IMR-90 (cell line): ENCODE results near the gene PAK4. TPM values are rescaled to one million over a fixed set of nuclear protein-coding genes. Genes with fewer than 3 reads are reported as not detected.

Source experiments
- ATAC-seq: fragments of 200-7000 bp; cut with Tn5 transposase; 2 replicates; pipeline ENCODE4 v1.9.1; 2020; ENCODE audit warnings: low read depth, mild to moderate bottlenecking, moderate library complexity
- BruUV-seq: library from RNA; stranded (reverse); fragments of 400-500 nt; replicated peaks from 2 replicates; lab custom pipeline; 2021; lab: Mats Ljungman, UMichigan
- CTCF ChIA-PET: fragments of 300-600 bp; formaldehyde crosslinking; extraction: SDS; loops from one replicate; lab custom pipeline; 2021; ENCODE audit warnings: antibody characterized with exemption; lab: Yijun Ruan, JAX
- POLR2A ChIA-PET: fragments of 300-600 bp; sonication (Branson Sonifier 250); formaldehyde crosslinking; loops from one replicate; lab custom pipeline; 2022; ENCODE audit warnings: antibody characterized with exemption; ENCODE audit not compliant: unreplicated experiment; lab: Charles Lee
- DNase-seq: peaks from one replicate; pipeline ENCODE4 v3.0.0; 2013
- H2AFZ ChIP-seq: replicated peaks from 2 replicates; pipeline ENCODE3; 2013; ENCODE audit warnings: low read length, mild to moderate bottlenecking; ENCODE audit not compliant: poor library complexity
- H2AK5ac ChIP-seq: 2 replicates; pipeline ENCODE4 v1.6.1; 2013; ENCODE audit warnings: low read depth, low read length, inconsistent platforms
- H2AK9ac ChIP-seq: replicated peaks from 2 replicates; pipeline ENCODE3; 2013; ENCODE audit warnings: mild to moderate bottlenecking, low read depth, low read length, moderate library complexity; ENCODE audit not compliant: poor library complexity
- H2BK120ac ChIP-seq: 2 replicates; pipeline ENCODE4 v1.6.1; 2013; ENCODE audit warnings: low read depth, low read length, inconsistent platforms
- H2BK15ac ChIP-seq: 3 replicates; pipeline ENCODE4 v1.6.1; 2013; ENCODE audit warnings: low read depth, low read length, inconsistent platforms
- H2BK20ac ChIP-seq: 2 replicates; pipeline ENCODE4 v1.6.1; 2013; ENCODE audit warnings: low read depth, mild to moderate bottlenecking, inconsistent platforms, low read length, moderate library complexity
- H2BK5ac ChIP-seq: 2 replicates; pipeline ENCODE4 v1.6.1; 2013; ENCODE audit warnings: mild to moderate bottlenecking, low read depth, low read length, inconsistent platforms; ENCODE audit not compliant: poor library complexity, severe bottlenecking
- H3K14ac ChIP-seq: replicated peaks from 2 replicates; pipeline ENCODE4 v1.6.1; 2013; ENCODE audit warnings: low read depth, low read length, inconsistent platforms
- H3K18ac ChIP-seq: 2 replicates; pipeline ENCODE4 v1.6.1; 2013; ENCODE audit warnings: low read depth, low read length, control low read depth
- H3K23ac ChIP-seq: 2 replicates; pipeline ENCODE4 v1.6.1; 2013; ENCODE audit warnings: low read depth, low read length, inconsistent platforms
- H3K27ac ChIP-seq: 2 replicates; pipeline ENCODE4 v1.5.1; 2013; ENCODE audit warnings: mild to moderate bottlenecking, control low read depth, low read length; ENCODE audit not compliant: insufficient read depth
- H3K27me3 ChIP-seq: 2 replicates; pipeline ENCODE4 v1.6.1; 2013; ENCODE audit warnings: low read length; ENCODE audit not compliant: control insufficient read depth, insufficient read depth
- H3K36me3 ChIP-seq: 2 replicates; pipeline ENCODE4 v1.6.1; 2013; ENCODE audit warnings: low read length, mixed read lengths; ENCODE audit not compliant: control insufficient read depth, insufficient read depth
- H3K4ac ChIP-seq: 2 replicates; pipeline ENCODE4 v1.6.1; 2013; ENCODE audit warnings: low read depth, low read length, inconsistent platforms
- H3K4me1 ChIP-seq: 2 replicates; pipeline ENCODE4 v1.6.1; 2013; ENCODE audit warnings: low read length, mixed read lengths; ENCODE audit not compliant: control insufficient read depth, insufficient read depth
- H3K4me2 ChIP-seq: 2 replicates; pipeline ENCODE4 v1.6.1; 2013; ENCODE audit warnings: low read depth, mild to moderate bottlenecking, control low read depth, low read length, moderate library complexity
- H3K4me3 ChIP-seq: 2 replicates; pipeline ENCODE4 v1.5.1; 2013; ENCODE audit warnings: low read depth, mild to moderate bottlenecking, control low read depth, low read length, moderate library complexity; ENCODE audit not compliant: insufficient read depth
- H3K56ac ChIP-seq: 2 replicates; pipeline ENCODE4 v1.6.1; 2013; ENCODE audit warnings: low read length, inconsistent platforms; ENCODE audit not compliant: insufficient read depth; ENCODE audit errors: extremely low read depth
- H3K79me1 ChIP-seq, 2 experiments: 2 replicates each; pipeline ENCODE4 v1.6.1; 2013; ENCODE audit warnings: low read length in 2 of 2, inconsistent platforms in 1 of 2, low read depth in 1 of 2
- H3K9ac ChIP-seq: 2 replicates; pipeline ENCODE4 v1.6.1; 2013; ENCODE audit warnings: low read depth, low read length, control low read depth
- H3K9me1 ChIP-seq: 2 replicates; pipeline ENCODE4 v1.6.1; 2013; ENCODE audit warnings: low read length, inconsistent platforms; ENCODE audit not compliant: insufficient read depth
- H3K9me3 ChIP-seq: 2 replicates; pipeline ENCODE4 v1.6.1; 2013; ENCODE audit warnings: low read length; ENCODE audit not compliant: control insufficient read depth, insufficient read depth
- H4K20me1 ChIP-seq: 2 replicates; pipeline ENCODE4 v1.6.1; 2013; ENCODE audit warnings: low read length, inconsistent platforms; ENCODE audit not compliant: insufficient read depth
- H4K5ac ChIP-seq: 2 replicates; pipeline ENCODE4 v1.6.1; 2013; ENCODE audit warnings: mild to moderate bottlenecking, low read depth, low read length, control low read depth
- H4K8ac ChIP-seq, 2 experiments: 2 replicates each; pipeline ENCODE4 v1.6.1; 2013; ENCODE audit warnings: low read depth in 2 of 2, low read length in 2 of 2, control low read depth in 1 of 2, inconsistent platforms in 1 of 2
- H4K91ac ChIP-seq: 2 replicates; pipeline ENCODE4 v1.6.1; 2013; ENCODE audit warnings: low read depth, low read length, inconsistent platforms; ENCODE audit not compliant: insufficient read depth
- BHLHE40 ChIP-seq: fragments of 150-350 bp; IDR thresholded peaks from 2 replicates; pipeline ENCODE4 v1.6.1; 2016; ENCODE audit warnings: mild to moderate bottlenecking, low read depth, low read length
- CEBPB ChIP-seq: IDR thresholded peaks from 2 replicates; pipeline ENCODE4 v1.6.1; 2012; ENCODE audit warnings: low read depth, low read length, improper control_type of control experiment
- FOS ChIP-seq: fragments of 150-350 bp; IDR thresholded peaks from 2 replicates; pipeline ENCODE4 v1.6.1; 2016; ENCODE audit warnings: low read depth, low read length
- MAFK ChIP-seq: IDR thresholded peaks from 2 replicates; pipeline ENCODE4 v1.6.1; 2012; ENCODE audit warnings: low read depth, low read length, improper control_type of control experiment
- MAZ ChIP-seq: IDR thresholded peaks from 2 replicates; pipeline ENCODE4 v1.6.1; 2012; ENCODE audit warnings: low read depth, mild to moderate bottlenecking, low read length, improper control_type of control experiment, moderate library complexity, borderline replicate concordance
- MXI1 ChIP-seq: IDR thresholded peaks from 2 replicates; pipeline ENCODE4 v1.6.1; 2012; ENCODE audit warnings: low read depth, mild to moderate bottlenecking, low read length, moderate library complexity, borderline replicate concordance
- NFE2L2 ChIP-seq: fragments of 150-350 bp; IDR thresholded peaks from 2 replicates; pipeline ENCODE4 v1.6.1; 2016; ENCODE audit warnings: low read depth, mild to moderate bottlenecking, low read length
- POLR2A ChIP-seq: IDR thresholded peaks from 2 replicates; pipeline ENCODE4 v1.6.1; 2012; ENCODE audit warnings: mild to moderate bottlenecking, low read depth, low read length
- RAD21 ChIP-seq: IDR thresholded peaks from 2 replicates; pipeline ENCODE4 v1.6.1; 2012; ENCODE audit warnings: low read length, improper control_type of control experiment
- RCOR1 ChIP-seq: IDR thresholded peaks from 2 replicates; pipeline ENCODE4 v1.6.1; 2012; ENCODE audit warnings: mild to moderate bottlenecking, low read length, improper control_type of control experiment; ENCODE audit not compliant: insufficient replicate concordance
- RFX5 ChIP-seq: IDR thresholded peaks from 2 replicates; pipeline ENCODE4 v1.8.0; 2012; ENCODE audit warnings: low read depth, mild to moderate bottlenecking, low read length, moderate library complexity
- SMC3 ChIP-seq: fragments of 150-350 bp; IDR thresholded peaks from 2 replicates; pipeline ENCODE4 v1.6.1; 2016; ENCODE audit warnings: low read depth, mild to moderate bottlenecking, antibody characterized with exemption, low read length, moderate library complexity
- WGBS, 2 experiments: methylation state at CpG; one replicate each; pipeline versions ENCODE4 v1.1.5 to v1.1.7; 2013; ENCODE audit warnings: missing lambda C conversion rate in 2 of 2; ENCODE audit not compliant: insufficient read length in 1 of 2; ENCODE audit errors: extremely low coverage in 2 of 2; 5-methylcytosine and 5-hydroxymethylcytosine counted together
- dilution Hi-C: fragments of 300-500 bp; cut with HindIII; formaldehyde crosslinking; loops from one replicate; pipeline ENCODE4 v1.14.3; 2018; ENCODE audit warnings: low sequenced_read_pairs; ENCODE audit not compliant: unreplicated experiment
- in situ Hi-C: fragments of 300-500 bp; cut with MboI; formaldehyde crosslinking; loops from 3 replicates; pipeline ENCODE4 v1.14.3; 2019; ENCODE audit warnings: low sequenced_read_pairs, inconsistent platforms, mixed read lengths
- intact Hi-C: fragments of 100-400 bp; cut with micrococcal nuclease; formaldehyde crosslinking; loops from 2 replicates; pipeline ENCODE4 v1.10.0; 2022
- polyA plus RNA-seq, 3 experiments: library from polyadenylated mRNA; depleted of rRNA; stranded (reverse); fragments of >200 nt; gene quantifications; 2 replicates each; pipeline ENCODE4 v1.2.3, GENCODE V29; 2012; ENCODE audit warnings: low replicate concordance in 1 of 3
- total RNA-seq: library from RNA; depleted of rRNA; stranded (reverse); fragments of >200 nt; gene quantifications from 2 replicates; pipeline ENCODE4 v1.2.3, GENCODE V29; 2012
- TF ChIP-seq, protein P1 (sequence below): conservative IDR thresholded peaks from 2 replicates; pipeline ENCODE4 v1.5.1; 2012; ENCODE audit warnings: mild to moderate bottlenecking, low read depth, low read length, improper control_type of control experiment
- TF ChIP-seq, protein P2 (sequence below): fragments of 150-350 bp; IDR thresholded peaks from 2 replicates; pipeline ENCODE4 v1.6.1; 2016; ENCODE audit warnings: low read depth, mild to moderate bottlenecking, low read length, moderate library complexity, borderline replicate concordance
- TF ChIP-seq, protein P3 (sequence below): fragments of 150-350 bp; IDR thresholded peaks from 2 replicates; pipeline ENCODE4 v1.6.1; 2017; ENCODE audit warnings: mild to moderate bottlenecking, antibody characterized with exemption, low read length, low read depth

The PAK4 gene
- total and polyA plus RNA-seq, 2 of the 4 experiments (the other 2 are of a cell fraction): 2.0 to 27.2 TPM

DNA sequence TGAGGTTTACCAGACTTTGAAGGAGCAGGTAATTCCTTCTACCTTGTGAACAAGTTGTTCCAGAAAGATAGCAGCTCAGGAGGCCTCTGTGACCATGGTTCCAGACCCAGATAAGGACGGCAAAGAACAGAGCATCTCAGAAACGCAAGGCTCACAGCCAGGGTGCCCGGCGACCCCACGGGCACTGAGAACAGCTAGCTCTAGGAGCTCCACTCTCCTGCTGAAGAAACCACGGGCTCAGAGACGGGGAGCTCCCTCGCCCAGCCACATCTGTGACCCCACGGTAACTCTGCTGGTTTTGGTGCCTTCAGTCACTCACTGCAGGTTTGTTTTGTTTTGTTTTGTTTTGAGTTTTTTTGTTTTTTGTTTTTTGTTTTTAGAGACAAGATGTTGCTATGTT lies 55.2 kb downstream of the PAK4 start:
- Histone ChIP-seq H2AK5ac (no peak overlapping the region), H3K18ac (no peak overlapping the region), H4K5ac (no peak overlapping the region), H3K4me1 (no peaks in the 10 kb centered on the region), H3K27ac (no peak overlapping the region), H3K9me3 (no peaks in the 10 kb centered on the region), H3K36me3 (peaks cover 36% of the 10 kb centered on the region), H3K4ac (no peak overlapping the region), H4K8ac (no peak overlapping the region), H2AFZ (no peak overlapping the region), H3K79me1 (no peaks in the 10 kb centered on the region), H2BK5ac (no peak overlapping the region), H4K91ac (no peak overlapping the region), H3K14ac (no peak overlapping the region), H3K27me3 (no peaks in the 10 kb centered on the region), H4K20me1 (no peaks in the 10 kb centered on the region), H2BK15ac (no peak overlapping the region), H3K4me3 (no peak overlapping the region), H3K4me2 (no peak overlapping the region), H3K9ac (no peak overlapping the region), H2AK9ac (no peak overlapping the region), H2BK120ac (no peak overlapping the region), H3K23ac (no peak overlapping the region), H3K56ac (no peak overlapping the region), H3K9me1 (no peaks in the 10 kb centered on the region), H2BK20ac (no peak overlapping the region)
- no TSS peak for BruUV-seq
- no peak for TF ChIP-seq FOS
- no peak for TF ChIP-seq MXI1
- TF ChIP-seq, protein P1, sequence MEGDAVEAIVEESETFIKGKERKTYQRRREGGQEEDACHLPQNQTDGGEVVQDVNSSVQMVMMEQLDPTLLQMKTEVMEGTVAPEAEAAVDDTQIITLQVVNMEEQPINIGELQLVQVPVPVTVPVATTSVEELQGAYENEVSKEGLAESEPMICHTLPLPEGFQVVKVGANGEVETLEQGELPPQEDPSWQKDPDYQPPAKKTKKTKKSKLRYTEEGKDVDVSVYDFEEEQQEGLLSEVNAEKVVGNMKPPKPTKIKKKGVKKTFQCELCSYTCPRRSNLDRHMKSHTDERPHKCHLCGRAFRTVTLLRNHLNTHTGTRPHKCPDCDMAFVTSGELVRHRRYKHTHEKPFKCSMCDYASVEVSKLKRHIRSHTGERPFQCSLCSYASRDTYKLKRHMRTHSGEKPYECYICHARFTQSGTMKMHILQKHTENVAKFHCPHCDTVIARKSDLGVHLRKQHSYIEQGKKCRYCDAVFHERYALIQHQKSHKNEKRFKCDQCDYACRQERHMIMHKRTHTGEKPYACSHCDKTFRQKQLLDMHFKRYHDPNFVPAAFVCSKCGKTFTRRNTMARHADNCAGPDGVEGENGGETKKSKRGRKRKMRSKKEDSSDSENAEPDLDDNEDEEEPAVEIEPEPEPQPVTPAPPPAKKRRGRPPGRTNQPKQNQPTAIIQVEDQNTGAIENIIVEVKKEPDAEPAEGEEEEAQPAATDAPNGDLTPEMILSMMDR: no peak
- TF ChIP-seq RFX5: no peak
- TF ChIP-seq BHLHE40: no peak
- TF ChIP-seq, protein P2, sequence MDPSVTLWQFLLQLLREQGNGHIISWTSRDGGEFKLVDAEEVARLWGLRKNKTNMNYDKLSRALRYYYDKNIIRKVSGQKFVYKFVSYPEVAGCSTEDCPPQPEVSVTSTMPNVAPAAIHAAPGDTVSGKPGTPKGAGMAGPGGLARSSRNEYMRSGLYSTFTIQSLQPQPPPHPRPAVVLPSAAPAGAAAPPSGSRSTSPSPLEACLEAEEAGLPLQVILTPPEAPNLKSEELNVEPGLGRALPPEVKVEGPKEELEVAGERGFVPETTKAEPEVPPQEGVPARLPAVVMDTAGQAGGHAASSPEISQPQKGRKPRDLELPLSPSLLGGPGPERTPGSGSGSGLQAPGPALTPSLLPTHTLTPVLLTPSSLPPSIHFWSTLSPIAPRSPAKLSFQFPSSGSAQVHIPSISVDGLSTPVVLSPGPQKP: no peak
- TF ChIP-seq, protein P3, sequence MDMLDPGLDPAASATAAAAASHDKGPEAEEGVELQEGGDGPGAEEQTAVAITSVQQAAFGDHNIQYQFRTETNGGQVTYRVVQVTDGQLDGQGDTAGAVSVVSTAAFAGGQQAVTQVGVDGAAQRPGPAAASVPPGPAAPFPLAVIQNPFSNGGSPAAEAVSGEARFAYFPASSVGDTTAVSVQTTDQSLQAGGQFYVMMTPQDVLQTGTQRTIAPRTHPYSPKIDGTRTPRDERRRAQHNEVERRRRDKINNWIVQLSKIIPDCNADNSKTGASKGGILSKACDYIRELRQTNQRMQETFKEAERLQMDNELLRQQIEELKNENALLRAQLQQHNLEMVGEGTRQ: no peak
- TF ChIP-seq RCOR1: no peak
- no peak for TF ChIP-seq NFE2L2
- TF ChIP-seq RAD21: no peak
- TF ChIP-seq CEBPB: no peak
- TF ChIP-seq POLR2A: no peak
- TF ChIP-seq SMC3: no peak
- no peak for TF ChIP-seq MAZ
- no peak for TF ChIP-seq MAFK
- dilution Hi-C loops: no loop called here
- CTCF ChIA-PET: no interaction called here
- in situ Hi-C loops: no loop called here
- WGBS, 2 experiments: 98% methylated on average over 5 of the region's 9 CpGs; no CpG with 5 or more reads in 1 of the 2 experiments
- no peak for ATAC-seq
- POLR2A ChIA-PET: no interaction called here
- intact Hi-C loops: no loop called here
- no peak for DNase-seq
